ENCODE data around the gene SLITRK3.

DNA sequence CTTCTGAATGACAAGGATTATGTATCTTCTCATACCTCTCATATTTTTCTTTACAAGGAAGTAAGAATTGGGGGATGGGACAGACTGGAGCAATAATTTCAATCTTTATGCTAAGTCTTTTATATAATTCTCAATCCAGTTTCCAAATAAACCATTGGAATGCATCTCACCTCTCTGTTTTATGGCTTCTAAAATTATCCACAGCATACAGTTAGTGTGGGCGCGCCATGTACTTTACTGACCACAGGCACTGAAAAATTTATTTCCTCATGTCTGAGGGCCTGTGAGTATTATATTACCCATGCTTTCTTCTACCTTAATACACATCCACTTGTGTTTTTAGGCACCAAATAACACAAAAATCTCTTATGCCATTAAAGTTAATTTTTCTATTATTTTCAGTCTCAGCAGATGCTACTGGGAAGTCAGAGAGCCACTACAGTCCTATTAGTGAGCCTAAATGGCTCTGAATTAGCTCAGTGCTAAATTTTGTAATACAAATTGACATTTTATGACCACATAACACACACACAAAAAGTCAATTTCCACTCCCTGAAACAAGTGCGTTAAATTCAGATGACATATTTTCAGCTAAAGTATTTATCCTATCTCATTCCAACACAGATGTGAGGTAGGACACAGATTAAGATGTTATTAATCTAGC, 39.3 kb downstream of the SLITRK3 start:
- TF ChIP-seq, protein P1, sequence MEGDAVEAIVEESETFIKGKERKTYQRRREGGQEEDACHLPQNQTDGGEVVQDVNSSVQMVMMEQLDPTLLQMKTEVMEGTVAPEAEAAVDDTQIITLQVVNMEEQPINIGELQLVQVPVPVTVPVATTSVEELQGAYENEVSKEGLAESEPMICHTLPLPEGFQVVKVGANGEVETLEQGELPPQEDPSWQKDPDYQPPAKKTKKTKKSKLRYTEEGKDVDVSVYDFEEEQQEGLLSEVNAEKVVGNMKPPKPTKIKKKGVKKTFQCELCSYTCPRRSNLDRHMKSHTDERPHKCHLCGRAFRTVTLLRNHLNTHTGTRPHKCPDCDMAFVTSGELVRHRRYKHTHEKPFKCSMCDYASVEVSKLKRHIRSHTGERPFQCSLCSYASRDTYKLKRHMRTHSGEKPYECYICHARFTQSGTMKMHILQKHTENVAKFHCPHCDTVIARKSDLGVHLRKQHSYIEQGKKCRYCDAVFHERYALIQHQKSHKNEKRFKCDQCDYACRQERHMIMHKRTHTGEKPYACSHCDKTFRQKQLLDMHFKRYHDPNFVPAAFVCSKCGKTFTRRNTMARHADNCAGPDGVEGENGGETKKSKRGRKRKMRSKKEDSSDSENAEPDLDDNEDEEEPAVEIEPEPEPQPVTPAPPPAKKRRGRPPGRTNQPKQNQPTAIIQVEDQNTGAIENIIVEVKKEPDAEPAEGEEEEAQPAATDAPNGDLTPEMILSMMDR (IDR thresholded peaks at IDR 0.05) = no peak
- TF ChIP-seq POLR2A (IDR thresholded peaks at IDR 0.05) = no peak
- no peak for TF ChIP-seq EP300 (IDR thresholded peaks at IDR 0.05)
